Endodermal cell (in vitro differentiated cells): ENCODE results near the gene GPR4. TPM values are rescaled to one million over a fixed set of nuclear protein-coding genes. Genes with fewer than 3 reads are reported as not detected.

Source experiments
- DNase-seq: peaks from one replicate; pipeline ENCODE4 v3.0.0-alpha.2; 2017
- H3K27ac ChIP-seq: 2 replicates; pipeline ENCODE4 v1.5.1; 2013; ENCODE audit warnings: mild to moderate bottlenecking, low read depth, low read length, moderate library complexity
- H3K27me3 ChIP-seq: 2 replicates; pipeline ENCODE4 v1.6.1; 2013; ENCODE audit warnings: mild to moderate bottlenecking, low read length, moderate library complexity; ENCODE audit not compliant: insufficient read depth, control insufficient read depth, poor library complexity, severe bottlenecking
- H3K36me3 ChIP-seq: 2 replicates; pipeline ENCODE4 v1.7.0; 2013; ENCODE audit warnings: mild to moderate bottlenecking, low read length, moderate library complexity; ENCODE audit not compliant: control insufficient read depth, insufficient read depth
- H3K4me1 ChIP-seq: one replicate; pipeline ENCODE4 v1.7.0; 2013; ENCODE audit warnings: low read length; ENCODE audit not compliant: control insufficient read depth, insufficient read depth
- H3K4me3 ChIP-seq: 2 replicates; pipeline ENCODE4 v1.5.1; 2013; ENCODE audit warnings: mild to moderate bottlenecking, low read length, moderate library complexity
- H3K9ac ChIP-seq: 2 replicates; pipeline ENCODE4 v1.6.1; 2013; ENCODE audit warnings: mild to moderate bottlenecking, low read length, moderate library complexity; ENCODE audit not compliant: poor library complexity, severe bottlenecking; ENCODE audit errors: extremely low read depth
- H3K9me3 ChIP-seq: 2 replicates; pipeline ENCODE4 v1.6.1; 2013; ENCODE audit warnings: mild to moderate bottlenecking, low read length, moderate library complexity; ENCODE audit not compliant: control insufficient read depth
- H3K27ac Mint-ChIP-seq: 2 replicates; pipeline ENCODE4 v1.8.0; 2020; ENCODE audit warnings: mixed read lengths
- H3K27me3 Mint-ChIP-seq: 2 replicates; pipeline ENCODE4 v1.8.0; 2021; ENCODE audit warnings: mild to moderate bottlenecking, mixed read lengths; ENCODE audit not compliant: insufficient read depth
- H3K36me3 Mint-ChIP-seq: 2 replicates; pipeline ENCODE4 v1.8.0; 2020; ENCODE audit warnings: low read depth, mixed read lengths
- H3K4me1 Mint-ChIP-seq: 2 replicates; pipeline ENCODE4 v1.8.0; 2020; ENCODE audit warnings: mixed read lengths
- H3K4me3 Mint-ChIP-seq: 2 replicates; pipeline ENCODE4 v1.8.0; 2020; ENCODE audit warnings: mild to moderate bottlenecking, moderate library complexity, mixed read lengths
- H3K9me3 Mint-ChIP-seq: 2 replicates; pipeline ENCODE4 v1.8.0; 2020; ENCODE audit warnings: mild to moderate bottlenecking, mixed read lengths
- CTCF ChIP-seq: fragments of 200-600 bp; sonication (generic); conservative IDR thresholded peaks from 2 replicates; pipeline ENCODE4 v1.5.0; 2021; ENCODE audit warnings: antibody characterized with exemption, mild to moderate bottlenecking
- WGBS, 2 experiments: methylation state at CpG; one replicate each; pipeline versions ENCODE4 v1.1.5 to v1.1.7; 2013; ENCODE audit warnings: missing lambda C conversion rate in 2 of 2, mixed read lengths in 1 of 2; ENCODE audit not compliant: insufficient coverage in 1 of 2, insufficient read length in 1 of 2; 5-methylcytosine and 5-hydroxymethylcytosine counted together
- total RNA-seq, 2 donors: library from RNA; stranded (reverse); fragmentation: NEBNext Ultra II Directional in 1 of 2; extraction: Animal tissue kit (Norgen Biotek cat#: 25700) in 1 of 2; gene quantifications; 2 replicates in 1 of 2; 3 replicates in 1 of 2; pipeline ENCODE4 v1.2.1, GENCODE V29; 2021

The GPR4 gene
- total RNA-seq, 2 donors from 2014 or later: not detected

DNA sequence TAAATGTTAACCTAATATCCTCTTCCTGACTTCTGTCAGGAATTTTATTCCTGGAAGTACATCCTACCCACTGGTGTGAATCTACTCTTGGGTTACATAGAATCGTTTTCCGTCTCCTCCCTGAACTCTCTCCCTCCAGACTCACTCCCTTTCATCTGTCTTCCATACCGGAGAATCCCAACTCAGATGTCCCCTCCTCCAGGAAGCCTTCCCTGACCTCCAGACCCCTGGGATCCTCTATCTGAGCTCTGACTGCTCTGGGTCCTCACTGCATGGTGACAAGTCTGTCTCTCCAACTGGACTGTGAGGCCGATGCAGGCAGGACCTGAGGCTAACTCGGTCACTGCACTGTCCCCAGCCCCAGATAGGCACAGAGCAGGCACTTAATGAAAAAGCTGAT is 42.0 kb downstream of the GPR4 start:
- 96% methylated on average over 4 to 5 of the region's 5 CpGs for WGBS, 2 experiments
- H3K4me3 Mint-ChIP-seq: no peak overlapping the region
- no peak overlapping the region for H3K4me3 ChIP-seq
- no peak overlapping the region for H3K27ac Mint-ChIP-seq
- H3K9me3 Mint-ChIP-seq: no peaks in the 10 kb centered on the region
- peaks cover 6% of the 10 kb centered on the region for H3K4me1 Mint-ChIP-seq
- H3K36me3 ChIP-seq: no peaks in the 10 kb centered on the region
- no peak for DNase-seq
- no peaks in the 10 kb centered on the region for H3K27me3 Mint-ChIP-seq
- H3K9me3 ChIP-seq: no peaks in the 10 kb centered on the region
- no peak overlapping the region for H3K9ac ChIP-seq
- H3K4me1 ChIP-seq: no peaks in the 10 kb centered on the region
- no peak overlapping the region for H3K27ac ChIP-seq
- H3K27me3 ChIP-seq: no peaks in the 10 kb centered on the region
- no peak for TF ChIP-seq CTCF
- H3K36me3 Mint-ChIP-seq: peaks cover 6% of the 10 kb centered on the region

DNA sequence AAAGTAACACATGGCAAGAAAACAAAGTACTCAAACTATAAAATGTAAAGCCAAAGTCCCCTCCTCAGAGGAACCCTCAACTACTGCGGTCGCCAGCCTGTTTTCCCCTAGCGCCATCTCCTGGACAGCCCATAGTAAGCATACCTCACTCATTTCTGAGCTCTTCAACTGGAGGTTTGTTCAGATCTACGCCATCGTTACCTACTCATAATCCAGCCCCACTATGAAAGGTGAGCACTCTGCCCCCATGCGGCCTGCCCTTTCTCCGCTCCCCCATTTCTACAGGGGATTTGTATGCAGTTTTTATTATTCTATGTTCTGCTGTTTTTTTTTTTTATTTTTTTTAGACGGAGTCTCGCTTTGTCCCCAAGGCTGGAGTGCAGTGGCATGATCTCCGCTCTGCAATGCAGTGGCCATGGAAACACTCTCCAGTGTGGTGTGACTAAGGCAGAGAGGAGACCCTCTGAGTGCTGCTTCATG is 43.6 kb downstream of the GPR4 start:
- Mint-ChIP-seq H3K4me1 (no peaks in the 10 kb centered on the region), H3K36me3 (peaks cover 6% of the 10 kb centered on the region), H3K4me3 (no peak overlapping the region), H3K27ac (peak overlapping the region; percentile 7), H3K27me3 (no peaks in the 10 kb centered on the region), H3K9me3 (no peaks in the 10 kb centered on the region)
- no peak overlapping the region for H3K4me3 ChIP-seq
- H3K9ac ChIP-seq: no peak overlapping the region
- TF ChIP-seq CTCF: peak; percentile 84
- no peaks in the 10 kb centered on the region for H3K9me3 ChIP-seq
- no peaks in the 10 kb centered on the region for H3K36me3 ChIP-seq
- peak; percentile 88 for DNase-seq
- H3K27ac ChIP-seq: no peak overlapping the region
- no peaks in the 10 kb centered on the region for H3K4me1 ChIP-seq
- WGBS, 2 experiments: 48 to 51% methylated on average over 5 to 10 of the region's 10 CpGs
- no peaks in the 10 kb centered on the region for H3K27me3 ChIP-seq

- DNase-seq: no peak
- H3K36me3 Mint-ChIP-seq: peaks cover 10% of the 10 kb centered on the region
- no peaks in the 10 kb centered on the region for H3K27me3 ChIP-seq
- H3K27me3 Mint-ChIP-seq: no peaks in the 10 kb centered on the region
- TF ChIP-seq CTCF: no peak
- no peak overlapping the region for H3K27ac Mint-ChIP-seq
- no peaks in the 10 kb centered on the region for H3K9me3 ChIP-seq
- no peaks in the 10 kb centered on the region for H3K4me1 Mint-ChIP-seq
- no peaks in the 10 kb centered on the region for H3K9me3 Mint-ChIP-seq
- 88 to 100% methylated on average over 3 to 5 of the region's 5 CpGs for WGBS, 2 experiments
- H3K4me3 Mint-ChIP-seq: no peak overlapping the region
- no peaks in the 10 kb centered on the region for H3K36me3 ChIP-seq
- no peak overlapping the region for H3K27ac ChIP-seq
- no peak overlapping the region for H3K9ac ChIP-seq
- H3K4me1 ChIP-seq: no peaks in the 10 kb centered on the region
- H3K4me3 ChIP-seq: no peak overlapping the region
These were observed 45.2 kb downstream of the GPR4 start for GRCh38 chr19:45556835-45557234.
